ENCODE data around the gene MYCBP2.

DNA sequence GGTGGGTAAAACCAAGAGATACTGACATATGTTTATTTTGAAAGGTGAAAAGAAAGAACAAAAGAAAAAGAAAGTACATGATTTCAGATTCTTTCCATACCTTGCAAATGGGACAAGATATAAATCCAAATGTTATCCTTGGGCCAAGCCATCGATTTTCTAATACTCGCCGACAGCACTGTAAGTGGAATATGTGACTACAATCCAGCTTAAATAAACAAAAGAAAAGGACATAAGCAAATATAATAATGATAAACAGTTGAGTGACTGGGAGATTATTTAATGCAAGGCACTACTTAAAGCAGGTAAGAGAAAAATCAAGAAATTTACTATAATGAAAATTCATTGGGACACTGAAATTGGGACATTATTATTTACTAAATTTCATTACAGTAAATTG, 270.0 kb downstream of the MYCBP2 start:
- TF ChIP-seq, protein P1, sequence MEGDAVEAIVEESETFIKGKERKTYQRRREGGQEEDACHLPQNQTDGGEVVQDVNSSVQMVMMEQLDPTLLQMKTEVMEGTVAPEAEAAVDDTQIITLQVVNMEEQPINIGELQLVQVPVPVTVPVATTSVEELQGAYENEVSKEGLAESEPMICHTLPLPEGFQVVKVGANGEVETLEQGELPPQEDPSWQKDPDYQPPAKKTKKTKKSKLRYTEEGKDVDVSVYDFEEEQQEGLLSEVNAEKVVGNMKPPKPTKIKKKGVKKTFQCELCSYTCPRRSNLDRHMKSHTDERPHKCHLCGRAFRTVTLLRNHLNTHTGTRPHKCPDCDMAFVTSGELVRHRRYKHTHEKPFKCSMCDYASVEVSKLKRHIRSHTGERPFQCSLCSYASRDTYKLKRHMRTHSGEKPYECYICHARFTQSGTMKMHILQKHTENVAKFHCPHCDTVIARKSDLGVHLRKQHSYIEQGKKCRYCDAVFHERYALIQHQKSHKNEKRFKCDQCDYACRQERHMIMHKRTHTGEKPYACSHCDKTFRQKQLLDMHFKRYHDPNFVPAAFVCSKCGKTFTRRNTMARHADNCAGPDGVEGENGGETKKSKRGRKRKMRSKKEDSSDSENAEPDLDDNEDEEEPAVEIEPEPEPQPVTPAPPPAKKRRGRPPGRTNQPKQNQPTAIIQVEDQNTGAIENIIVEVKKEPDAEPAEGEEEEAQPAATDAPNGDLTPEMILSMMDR (IDR thresholded peaks at IDR 0.05 in 8 of 11, conservative IDR thresholded peaks at IDR 0.05 in 3 of 11) = no peak
- no peak for TF ChIP-seq POLR2A (IDR thresholded peaks at IDR 0.05)
- no peak for TF ChIP-seq POLR2AphosphoS5 (IDR thresholded peaks at IDR 0.05)
